ENCODE data around the gene SGO1.

GRCh38 chr3:20230954-20231353 lies 44.9 kb upstream of the SGO1 start:
- TF ChIP-seq CTCF (IDR thresholded peaks at IDR 0.05) (no peak), POLR2A (IDR thresholded peaks at IDR 0.05) (no peak)

Measured in adrenal gland (tissue), 5 donors.